ENCODE results near the gene AGAP2.
A peak's percentile ranks its signal among the peaks of the same experiment; 100 is the strongest.
"Not testable (repeated sequence)": the region's sequence is repeated elsewhere in the genome, so short reads cannot be mapped to it uniquely, and the experiment has no call there.

AGAP2 gene

DNA sequence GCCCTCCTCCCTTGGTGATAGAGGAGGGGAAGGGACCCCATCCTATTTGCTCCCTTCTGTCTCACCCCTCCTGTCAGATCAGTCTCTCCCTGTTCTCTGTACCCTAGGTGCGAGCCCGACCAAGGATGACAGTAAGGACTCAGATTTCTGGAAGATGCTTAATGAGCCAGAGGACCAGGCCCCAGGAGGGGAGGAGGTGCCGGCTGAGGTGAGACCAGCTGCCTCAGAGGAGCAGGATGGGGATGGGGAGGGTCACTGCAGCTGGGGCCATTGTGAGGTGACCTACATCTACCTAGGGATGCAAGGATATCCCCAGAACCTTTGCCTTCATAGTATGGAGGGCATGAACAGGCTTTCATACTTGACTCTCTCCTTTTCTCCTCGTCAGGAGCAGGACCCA is 22.2 kb downstream of the AGAP2 start:
- DNase-seq (ENCODE audit: extremely low spot score): no peak
- TF ChIP-seq CTCF (IDR thresholded peaks at IDR 0.05; ENCODE audit: control extremely low read depth, extremely low read depth, low read depth, missing control alignments): no peak
- ChIA-PET CTCF (no interaction called here), POLR2A (no interaction called here)

- ChIA-PET POLR2A (no interaction called here), CTCF (interaction anchor here (1.3 kb wide), 1 partner anchor 12 kb away, joined by 4 read pairs; no protein-coding TSS in a partner anchor)
- TF ChIP-seq CTCF (IDR thresholded peaks at IDR 0.05; ENCODE audit: control extremely low read depth, extremely low read depth, low read depth, missing control alignments): no peak
- peak; percentile 11 for DNase-seq (ENCODE audit: extremely low spot score)
These were observed 22.8 kb downstream of the AGAP2 start for GRCh38 chr12:57715786-57716185.

GRCh38 chr12:57715036-57715748 is 23.4 kb downstream of the AGAP2 start:
- POLR2A ChIA-PET: not testable (repeated sequence)
- peak; percentile 16 for DNase-seq (ENCODE audit: extremely low spot score)
- CTCF ChIA-PET: interaction anchor here (1.3 to 1.5 kb wide), 3 partner anchors 11 to 22 kb away, joined by 4 read pairs; partner anchors contain the start of gene OS9

- no peak for DNase-seq (ENCODE audit: extremely low spot score)
- TF ChIP-seq CTCF (IDR thresholded peaks at IDR 0.05; ENCODE audit: control extremely low read depth, extremely low read depth, low read depth, missing control alignments): no peak
- ChIA-PET POLR2A (no interaction called here), CTCF (interaction anchor here (1.0 kb wide), 2 partner anchors 19 to 21 kb away, joined by 3 read pairs; partner anchors contain the start of gene OS9)
These were observed 25.3 kb downstream of the AGAP2 start for GRCh38 chr12:57713209-57713608.

GRCh38 chr12:57712701-57713100 is 25.8 kb downstream of the AGAP2 start:
- TF ChIP-seq CTCF (IDR thresholded peaks at IDR 0.05; ENCODE audit: control extremely low read depth, extremely low read depth, low read depth, missing control alignments): no peak
- no peak for DNase-seq (ENCODE audit: extremely low spot score)
- CTCF ChIA-PET: interaction anchor here (1.0 kb wide), 2 partner anchors 18 to 19 kb away, joined by 3 read pairs; partner anchors contain the start of gene OS9
- POLR2A ChIA-PET: no interaction called here

GRCh38 chr12:57708296-57708695 is 30.2 kb downstream of the AGAP2 start:
- ChIA-PET POLR2A (no interaction called here), CTCF (interaction anchor here (0.7 to 1.2 kb wide), 4 partner anchors 12 to 125 kb away, joined by 3 to 6 read pairs (median 3); no protein-coding TSS in a partner anchor)
- TF ChIP-seq CTCF (IDR thresholded peaks at IDR 0.05; ENCODE audit: control extremely low read depth, extremely low read depth, low read depth, missing control alignments): no peak
- DNase-seq (ENCODE audit: extremely low spot score): no peak

GRCh38 chr12:57707250-57707649 is 31.3 kb downstream of the AGAP2 start:
- ChIA-PET POLR2A (no interaction called here), CTCF (interaction anchor here (0.9 to 1.1 kb wide), 2 partner anchors 49 to 124 kb away, joined by 3 to 6 read pairs; no protein-coding TSS in a partner anchor)
- no peak for DNase-seq (ENCODE audit: extremely low spot score)
- no peak for TF ChIP-seq CTCF (IDR thresholded peaks at IDR 0.05; ENCODE audit: control extremely low read depth, extremely low read depth, low read depth, missing control alignments)
